Skeletal muscle tissue (tissue), 4 donors: ENCODE measurements around the gene GALNT1. TPM values are rescaled to one million over a fixed set of nuclear protein-coding genes. Genes with fewer than 3 reads are reported as not detected.

Experiments
- H3K27ac ChIP-seq: one replicate; pipeline ENCODE4 v1.7.0; 2013; ENCODE audit warnings: mild to moderate bottlenecking, low read depth, low read length, inconsistent platforms
- H3K27me3 ChIP-seq, 3 donors: one replicate each; pipeline ENCODE4 v1.7.0; 2013; ENCODE audit warnings: low read length in 3 of 3; ENCODE audit not compliant: control insufficient read depth in 3 of 3, insufficient read depth in 3 of 3
- H3K36me3 ChIP-seq, 3 donors: one replicate each; pipeline ENCODE4 v1.7.0; 2013; ENCODE audit warnings: low read length in 3 of 3; ENCODE audit not compliant: control insufficient read depth in 3 of 3, insufficient read depth in 3 of 3
- H3K4me1 ChIP-seq, 3 donors: one replicate each; pipeline ENCODE4 v1.7.0; 2013; ENCODE audit warnings: low read length in 3 of 3, mild to moderate bottlenecking in 3 of 3; ENCODE audit not compliant: control insufficient read depth in 3 of 3, insufficient read depth in 3 of 3
- H3K4me3 ChIP-seq, 3 donors: one replicate each; pipeline ENCODE4 v1.7.0; 2013; ENCODE audit warnings: low read length in 3 of 3
- H3K9ac ChIP-seq, 3 donors: one replicate each; pipeline ENCODE4 v1.7.0; 2013; ENCODE audit warnings: low read length in 3 of 3, mild to moderate bottlenecking in 3 of 3, moderate library complexity in 2 of 3, low read depth in 1 of 3
- H3K9me3 ChIP-seq, 3 donors: one replicate each; pipeline ENCODE4 v1.7.0; 2013; ENCODE audit warnings: low read length in 3 of 3; ENCODE audit not compliant: control insufficient read depth in 3 of 3
- total RNA-seq: library from RNA; depleted of rRNA; stranded (reverse); fragments of >200 nt; gene quantifications from one replicate; pipeline ENCODE4 v1.2.3, GENCODE V29; 2014
- donor health status: Osteomylitis.

The GALNT1 gene
- total RNA-seq, 1 donor from 2014 or later = 60.0 TPM

DNA sequence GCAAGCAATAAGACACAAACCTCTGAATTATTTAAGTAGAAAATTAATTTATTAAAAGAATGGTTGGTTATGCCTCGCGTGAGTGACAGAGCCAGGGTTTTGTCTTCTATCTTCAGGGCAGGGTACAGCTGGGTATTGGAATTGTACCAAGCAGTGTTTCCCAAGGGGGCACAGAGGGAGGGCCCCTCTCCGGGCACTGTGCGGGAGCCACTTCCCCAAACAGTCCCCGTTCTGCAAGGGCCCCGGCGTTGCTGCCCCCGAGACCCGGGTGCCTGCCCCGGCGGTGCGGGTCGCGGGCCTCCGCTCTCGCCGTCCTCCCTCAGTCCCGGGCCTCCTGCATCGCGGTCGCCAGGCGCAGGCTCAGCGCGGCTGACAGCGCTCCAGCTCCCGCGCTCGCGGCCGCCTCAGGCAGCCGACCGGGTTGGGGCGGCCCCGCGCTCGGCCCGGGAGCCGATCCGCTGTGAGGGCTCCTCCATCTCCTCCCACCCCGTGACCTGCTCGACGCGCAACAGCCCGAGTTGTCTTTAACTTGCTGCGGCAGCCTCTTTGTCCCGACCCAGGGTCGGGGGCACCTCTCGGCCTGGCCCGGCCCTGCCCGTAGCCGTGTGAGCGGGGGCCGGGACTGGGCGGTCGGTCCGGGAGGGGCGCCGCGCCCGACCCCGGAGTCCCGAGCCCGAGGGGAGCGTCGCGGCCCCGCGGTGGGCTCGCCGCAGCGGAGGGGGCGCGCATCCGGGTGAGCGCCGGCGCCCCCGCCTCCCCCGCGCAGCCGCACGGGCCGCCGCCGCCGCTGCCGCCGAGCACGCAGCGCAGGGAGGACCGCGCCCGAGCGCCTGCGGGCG is 620 bp upstream of the GALNT1 start:
- Histone ChIP-seq H3K36me3 (no peaks in the 10 kb centered on the region), H3K4me1 (peaks cover 14 to 16% (median 14%) of the 10 kb centered on the region in 3 donors), H3K4me3 (peak overlapping the region; percentile 70 to 76 (median 74)), H3K27ac (peak overlapping the region; percentile 84), H3K9ac (peak overlapping the region; percentile 76 to 90 (median 76)), H3K27me3 (no peaks in the 10 kb centered on the region), H3K9me3 (no peaks in the 10 kb centered on the region)

DNA sequence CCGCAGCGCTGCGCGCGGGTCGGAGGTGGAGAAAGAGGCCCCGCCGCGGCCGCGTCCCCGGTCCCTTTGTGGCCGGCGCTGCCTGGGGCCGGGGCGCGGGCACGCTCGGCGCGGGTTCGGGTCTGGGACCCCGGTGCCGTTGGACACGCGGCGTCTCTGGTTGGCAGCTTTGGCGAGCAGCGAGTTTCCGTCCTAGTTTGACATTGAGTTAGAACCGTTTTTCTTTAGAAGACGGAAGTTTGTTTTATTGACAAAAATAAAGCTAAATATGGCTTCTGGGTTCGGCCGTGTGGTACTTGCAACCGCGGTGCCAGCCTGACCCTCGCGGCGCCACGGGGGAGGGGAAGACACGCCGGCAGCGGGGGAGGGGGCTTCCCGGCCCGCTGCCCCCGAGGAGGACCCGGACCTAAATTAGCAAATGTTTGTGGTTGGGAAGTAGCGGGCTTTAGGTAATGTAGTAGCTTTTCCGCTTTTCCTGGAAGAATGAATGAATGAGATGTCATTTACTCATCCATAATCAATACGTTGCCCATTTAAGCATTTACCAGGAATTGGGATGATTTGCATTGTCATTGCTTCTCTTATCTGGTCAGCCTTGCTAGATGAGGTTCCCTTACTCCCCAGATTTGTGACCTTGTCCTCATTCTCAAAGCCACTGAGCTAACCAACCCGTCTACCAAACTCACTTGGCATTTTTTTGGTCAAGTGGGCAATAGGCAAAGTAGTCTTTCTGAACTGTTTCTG is 530 bp downstream of the GALNT1 start:
- Histone ChIP-seq H3K9me3 (no peaks in the 10 kb centered on the region), H3K9ac (peak overlapping the region; percentile 81 to 85 (median 83)), H3K4me1 (peaks cover 14 to 16% (median 14%) of the 10 kb centered on the region in 3 donors), H3K36me3 (no peaks in the 10 kb centered on the region), H3K27me3 (no peaks in the 10 kb centered on the region), H3K4me3 (peak overlapping the region; percentile 75 to 84 (median 82)), H3K27ac (peak overlapping the region; percentile 62)

DNA sequence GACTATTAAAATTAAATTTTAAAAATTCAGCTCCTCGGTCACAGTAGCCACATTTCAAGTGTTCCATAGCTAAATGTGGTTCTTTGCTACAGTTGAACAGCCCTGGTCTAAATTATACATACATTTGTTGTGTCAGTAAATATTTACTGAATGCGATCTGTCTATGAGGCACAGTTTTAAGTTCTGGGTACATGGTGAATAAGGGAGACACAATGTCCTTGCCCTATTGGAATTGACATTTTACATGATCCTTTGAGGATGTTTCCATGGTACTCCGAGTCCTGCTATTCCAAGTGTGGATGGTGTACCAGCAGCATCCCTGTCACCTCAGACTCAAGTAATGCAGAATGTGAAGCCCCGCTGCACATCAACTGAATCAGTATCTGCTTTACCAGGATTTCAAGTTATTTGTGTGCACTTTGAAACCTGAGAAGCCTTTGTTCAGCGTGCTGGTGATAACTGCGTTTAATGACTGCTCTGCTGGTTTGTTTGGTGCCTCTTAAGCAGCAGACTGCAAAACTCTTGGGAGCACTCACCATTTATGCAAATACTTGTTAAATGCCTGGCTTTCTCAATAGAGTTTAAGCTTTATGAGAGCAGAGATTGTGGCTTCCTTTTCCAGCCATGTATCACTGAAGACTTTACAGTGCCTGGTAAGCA is 1.5 kb downstream of the GALNT1 start:
- Histone ChIP-seq H3K27me3 (no peaks in the 10 kb centered on the region), H3K4me3 (peak overlapping the region; percentile 3 to 84 (median 75)), H3K27ac (no peak overlapping the region), H3K9me3 (peaks cover 0 to 2% (median 0%) of the 10 kb centered on the region in 3 donors), H3K4me1 (peaks cover 14 to 16% (median 14%) of the 10 kb centered on the region in 3 donors), H3K36me3 (no peaks in the 10 kb centered on the region), H3K9ac (peak overlapping the region; percentile 81 to 85 (median 83))

DNA sequence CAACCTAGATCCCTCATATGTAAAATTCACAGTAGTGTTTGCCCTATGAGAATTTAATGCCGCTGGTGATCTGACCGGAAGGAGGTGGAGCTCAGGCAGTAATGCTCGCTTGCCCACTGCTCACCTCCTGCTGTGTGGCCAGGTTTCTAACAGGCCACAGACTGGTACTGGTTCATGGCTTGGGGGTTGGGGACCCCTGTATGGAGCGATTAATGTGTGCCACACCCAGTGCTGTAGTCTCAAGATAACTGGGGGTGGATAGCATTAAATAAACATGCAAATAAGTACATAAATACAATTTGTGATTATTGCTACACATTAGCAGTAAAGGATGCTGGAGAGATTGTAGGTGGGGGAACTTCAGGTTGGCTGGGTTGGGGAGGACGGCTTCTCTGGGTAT is 3.2 kb downstream of the GALNT1 start:
- H3K4me1 ChIP-seq = peaks cover 14 to 16% (median 14%) of the 10 kb centered on the region in 3 donors
- H3K36me3 ChIP-seq = no peaks in the 10 kb centered on the region
- H3K27me3 ChIP-seq = no peaks in the 10 kb centered on the region
- H3K27ac ChIP-seq = no peak overlapping the region
- peaks cover 0 to 2% (median 0%) of the 10 kb centered on the region in 3 donors for H3K9me3 ChIP-seq
- no peak overlapping the region for H3K9ac ChIP-seq
- H3K4me3 ChIP-seq = no peak overlapping the region

DNA sequence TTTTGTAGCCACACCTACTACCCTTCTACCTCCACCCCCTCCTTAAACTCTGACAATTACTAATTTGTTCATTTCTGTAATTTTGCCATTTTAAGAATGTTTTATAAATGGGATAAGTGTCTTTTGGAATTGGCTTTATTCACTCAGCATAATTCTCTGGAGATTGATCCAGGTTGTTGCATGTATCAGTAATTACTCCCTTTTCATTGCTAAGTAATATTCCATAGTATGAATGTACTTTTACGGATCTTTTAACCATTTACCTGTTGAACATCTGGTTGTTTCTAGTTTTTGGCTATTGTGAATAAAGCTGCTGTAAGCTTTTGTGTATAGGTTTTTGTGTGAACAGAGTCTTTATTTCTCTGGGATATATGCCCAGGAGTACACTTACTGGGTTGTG is 4.1 kb downstream of the GALNT1 start:
- peaks cover 0 to 2% (median 0%) of the 10 kb centered on the region in 3 donors for H3K9me3 ChIP-seq
- no peaks in the 10 kb centered on the region for H3K36me3 ChIP-seq
- H3K9ac ChIP-seq = no peak overlapping the region
- H3K27ac ChIP-seq = no peak overlapping the region
- no peaks in the 10 kb centered on the region for H3K27me3 ChIP-seq
- no peak overlapping the region for H3K4me3 ChIP-seq
- peaks cover 14 to 16% (median 14%) of the 10 kb centered on the region in 3 donors for H3K4me1 ChIP-seq

DNA sequence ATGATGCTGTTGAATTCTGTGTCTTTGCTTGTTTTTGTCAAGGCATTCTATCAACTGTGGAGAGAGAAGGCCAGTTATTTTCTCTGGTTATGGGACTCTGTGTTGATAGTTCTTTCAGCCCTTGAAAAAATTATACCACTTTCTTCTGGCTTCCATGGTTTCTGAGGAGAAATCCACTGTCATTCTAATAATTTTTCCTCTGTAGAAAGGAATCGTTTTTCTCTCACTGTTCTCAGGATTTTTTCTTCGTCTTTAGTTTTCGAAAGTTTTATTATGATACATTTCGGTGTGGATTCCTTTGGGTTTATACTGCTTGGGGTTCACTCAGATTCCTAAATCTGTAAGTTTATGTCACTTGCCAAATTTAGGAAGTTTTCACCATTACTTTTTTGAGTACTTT is 6.6 kb downstream of the GALNT1 start:
- no peaks in the 10 kb centered on the region for H3K36me3 ChIP-seq
- H3K4me3 ChIP-seq = no peak overlapping the region
- no peaks in the 10 kb centered on the region for H3K27me3 ChIP-seq
- H3K9me3 ChIP-seq = peaks cover 0 to 2% (median 0%) of the 10 kb centered on the region in 3 donors
- no peak overlapping the region for H3K9ac ChIP-seq
- peaks cover 5 to 22% (median 17%) of the 10 kb centered on the region in 3 donors for H3K4me1 ChIP-seq
- H3K27ac ChIP-seq = no peak overlapping the region

DNA sequence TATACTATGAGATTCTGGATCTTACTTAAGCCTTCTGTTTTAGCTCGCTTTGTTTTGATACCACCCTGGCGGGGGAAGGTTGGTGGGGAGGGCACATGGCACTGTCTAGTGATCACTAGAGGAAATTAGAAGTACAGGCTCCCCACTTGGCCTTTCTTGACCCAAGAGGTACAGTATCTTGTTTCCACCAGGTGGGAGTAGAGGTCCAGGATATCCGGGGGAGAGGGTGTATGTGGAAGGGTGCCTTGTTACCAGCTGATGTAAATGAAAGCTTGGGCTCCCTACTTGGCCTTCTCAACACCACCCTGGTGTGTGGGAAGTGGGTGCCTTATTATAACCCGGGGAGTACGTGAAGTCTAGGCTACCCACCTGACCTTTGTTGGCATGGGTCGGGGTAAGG is 7.5 kb downstream of the GALNT1 start:
- Histone ChIP-seq H3K9me3 (peaks cover 0 to 2% (median 0%) of the 10 kb centered on the region in 3 donors), H3K4me3 (no peak overlapping the region), H3K4me1 (peaks cover 0 to 22% (median 13%) of the 10 kb centered on the region in 3 donors), H3K9ac (no peak overlapping the region), H3K36me3 (no peaks in the 10 kb centered on the region), H3K27me3 (no peaks in the 10 kb centered on the region), H3K27ac (no peak overlapping the region)

DNA sequence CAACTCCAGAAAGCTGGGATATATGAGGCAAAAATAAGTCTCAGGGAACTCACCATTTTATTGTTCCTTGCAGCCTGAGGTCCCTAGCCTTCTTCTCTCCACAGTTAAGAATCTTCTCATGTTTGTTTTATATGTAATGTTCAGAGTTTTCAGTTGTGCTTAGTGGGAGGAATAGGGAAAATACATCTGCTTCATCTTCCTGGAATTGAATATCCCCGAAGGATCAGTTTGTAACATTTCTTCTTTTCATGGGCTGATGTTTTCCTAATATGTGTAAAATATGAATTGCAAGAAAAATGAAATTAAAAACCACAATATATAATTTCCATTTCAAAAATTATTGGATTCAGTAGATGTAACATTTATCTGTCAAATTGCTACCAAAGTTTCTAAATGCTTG is 8.0 kb downstream of the GALNT1 start:
- Histone ChIP-seq H3K27ac (no peak overlapping the region), H3K4me1 (peaks cover 2 to 22% (median 13%) of the 10 kb centered on the region in 3 donors), H3K27me3 (no peaks in the 10 kb centered on the region)

DNA sequence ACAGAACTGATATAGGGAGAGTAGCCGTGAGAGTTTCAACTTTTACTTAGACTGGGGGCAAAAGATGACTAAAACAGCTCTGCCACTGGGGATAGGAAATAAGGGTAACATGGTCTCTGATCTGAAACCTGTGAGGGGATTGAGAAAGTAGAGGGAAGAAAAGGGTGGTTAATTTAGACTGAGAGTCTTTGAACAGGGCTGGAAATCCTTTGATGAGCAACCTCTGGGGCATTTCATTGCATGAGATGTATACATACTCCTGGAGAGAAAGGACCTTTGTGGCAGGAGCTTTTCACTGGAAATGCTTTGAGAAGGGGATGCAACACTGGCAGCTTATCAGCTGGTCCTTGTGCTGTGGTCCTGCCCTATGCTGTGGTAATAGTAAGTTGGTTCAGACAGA is 9.4 kb downstream of the GALNT1 start:
- H3K27me3 ChIP-seq = no peaks in the 10 kb centered on the region
- H3K27ac ChIP-seq = no peak overlapping the region
- H3K36me3 ChIP-seq = no peaks in the 10 kb centered on the region
- H3K9me3 ChIP-seq = peaks cover 0 to 2% (median 0%) of the 10 kb centered on the region in 3 donors
- H3K4me1 ChIP-seq = peaks cover 2 to 22% (median 18%) of the 10 kb centered on the region in 3 donors
- H3K4me3 ChIP-seq = no peak overlapping the region
- no peak overlapping the region for H3K9ac ChIP-seq

More for the DNA sequence above, 8.0 kb downstream of the GALNT1 start:
- peaks cover 0 to 2% (median 0%) of the 10 kb centered on the region in 3 donors for H3K9me3 ChIP-seq
- no peak overlapping the region for H3K9ac ChIP-seq
- H3K36me3 ChIP-seq = no peaks in the 10 kb centered on the region
- H3K4me3 ChIP-seq = no peak overlapping the region
